NCI-H2107 (cell line): ENCODE measurements around the gene TEX19.

Experiments used
- DNase-seq: peaks from one replicate; lab custom pipeline; 2025; lab: John Stamatoyannopoulos, UW

Gene TEX19

GRCh38 chr17:82321947-82322466, 37.0 kb upstream of the TEX19 start:
- no peak for DNase-seq

GRCh38 chr17:82322526-82323453, 36.3 kb upstream of the TEX19 start:
- DNase-seq, result no peak

- no peak for DNase-seq
These were observed 35.4 kb upstream of the TEX19 start for GRCh38 chr17:82323514-82324234.

GRCh38 chr17:82324566-82325285, 34.3 kb upstream of the TEX19 start:
- DNase-seq, result no peak

GRCh38 chr17:82325286-82326180, 33.5 kb upstream of the TEX19 start:
- no peak for DNase-seq

- DNase-seq, result no peak
These were observed 31.8 kb upstream of the TEX19 start for GRCh38 chr17:82327289-82327688.

GRCh38 chr17:82327757-82328140, 31.3 kb upstream of the TEX19 start:
- no peak for DNase-seq

- DNase-seq, result no peak
These were observed 30.7 kb upstream of the TEX19 start for GRCh38 chr17:82328141-82328993.

GRCh38 chr17:82328994-82329507, 30.0 kb upstream of the TEX19 start:
- no peak for DNase-seq

GRCh38 chr17:82329683-82330321, 29.2 kb upstream of the TEX19 start:
- DNase-seq, result no peak

- DNase-seq, result peak; percentile 73
These were observed 28.5 kb upstream of the TEX19 start for GRCh38 chr17:82330322-82331239.

GRCh38 chr17:82331345-82331939, 27.6 kb upstream of the TEX19 start:
- no peak for DNase-seq

- no peak for DNase-seq
These were observed 26.3 kb upstream of the TEX19 start for GRCh38 chr17:82332669-82333278.

GRCh38 chr17:82333279-82334171, 25.5 kb upstream of the TEX19 start, which contains the start of gene SECTM1:
Gene SECTM1, minus strand, starts transcription at chr17:82333766. Its CDS starts 6,526 bp downstream, at chr17:82327240.
- DNase-seq, result no peak

GRCh38 chr17:82334204-82334621, 24.8 kb upstream of the TEX19 start:
- no peak for DNase-seq

GRCh38 chr17:82334622-82335394, 24.2 kb upstream of the TEX19 start:
- DNase-seq, result no peak
